HCT116 (cell line): Measurements from ENCODE around the gene GAB4. TPM values are rescaled to one million over a fixed set of nuclear protein-coding genes. Genes with fewer than 3 reads are reported as not detected.

Source experiments
- ATAC-seq: fragments of 200-7000 bp; cut with Tn5 transposase; 2 replicates; pipeline ENCODE4 v1.9.1; 2020; ENCODE audit warnings: mild to moderate bottlenecking, moderate library complexity
- BruUV-seq: library from RNA; stranded (reverse); fragments of 400-500 nt; replicated peaks from 2 replicates; lab custom pipeline; 2021; lab: Mats Ljungman, UMichigan
- CTCF ChIA-PET: fragments of 300-600 bp; sonication (Branson Sonifier 250); formaldehyde crosslinking; loops from one replicate; lab custom pipeline; 2021; ENCODE audit warnings: antibody characterized with exemption; lab: Charles Lee
- POLR2A ChIA-PET: fragments of 300-600, 350-600 bp; sonication (Branson Sonifier 250); formaldehyde crosslinking; loops from one replicate; lab custom pipeline; 2021; ENCODE audit warnings: antibody characterized with exemption; lab: Charles Lee
- RAD21 ChIA-PET, 2 experiments: fragments of 300-600 bp; sonication (Branson Sonifier 250); formaldehyde crosslinking; loops; one replicate each; lab custom pipeline; 2023; ENCODE audit warnings: low total read pairs in 2 of 2; ENCODE audit not compliant: uncharacterized antibody in 2 of 2, unreplicated experiment in 2 of 2, low non-redundant PET in 1 of 2; lab: Charles Lee
- DNase-seq: peaks from one replicate; pipeline ENCODE4 v3.0.0-alpha.2; 2010; ENCODE audit warnings: low read depth, low spot score
- H2AFZ ChIP-seq: fragments of 200-600 bp; shearing (Covaris generic), sonication (generic); 2 replicates; pipeline ENCODE4 v1.6.1; 2017; ENCODE audit warnings: low read depth, mixed run types, mixed read lengths, antibody characterized with exemption, low read length; ENCODE audit not compliant: poor library complexity, severe bottlenecking
- H3K27ac ChIP-seq: 2 replicates; pipeline ENCODE4 v1.5.1; 2012; ENCODE audit warnings: low read depth, low read length
- H3K27me3 ChIP-seq: fragments of 200-600 bp; sonication (generic); 2 replicates; pipeline ENCODE4 v1.6.1; 2016; ENCODE audit warnings: mixed run types, low read length, mixed read lengths; ENCODE audit not compliant: insufficient read depth
- H3K36me3 ChIP-seq, 2 experiments: fragments of 200-500 bp in 1 of 2; fragments of 200-600 bp in 1 of 2; sonication (Bioruptor generic) in 1 of 2; sonication (generic) in 1 of 2; 2 replicates each; pipeline versions ENCODE4 v1.5.1 to v1.6.1; 2014 to 2016; ENCODE audit warnings: low read length in 2 of 2, inconsistent platforms in 1 of 2, mixed read lengths in 1 of 2, mixed run types in 1 of 2; ENCODE audit not compliant: insufficient read depth in 2 of 2, control insufficient read depth in 1 of 2
- H3K4me1 ChIP-seq, 2 experiments: fragments of 200-600 bp in 1 of 2; sonication (generic) in 1 of 2; 2 replicates each; pipeline versions ENCODE4 v1.5.1 to v1.6.1; 2012 to 2017; ENCODE audit warnings: low read length in 2 of 2, inconsistent platforms in 1 of 2, mild to moderate bottlenecking in 1 of 2, mixed read lengths in 1 of 2, mixed run types in 1 of 2, moderate library complexity in 1 of 2; ENCODE audit not compliant: insufficient read depth in 2 of 2, control insufficient read depth in 1 of 2
- H3K4me2 ChIP-seq: fragments of 200-600 bp; sonication (generic); 2 replicates; pipeline ENCODE4 v1.6.1; 2017; ENCODE audit warnings: mixed run types, low read length, mixed read lengths
- H3K4me3 ChIP-seq, 2 experiments: fragments of 200-600 bp in 1 of 2; sonication (generic) in 1 of 2; replicated peaks in 1 of 2; 2 replicates each; pipeline ENCODE4 v1.5.1; 2011 to 2016; ENCODE audit warnings: low read length in 2 of 2, control low read depth in 1 of 2, low read depth in 1 of 2, mild to moderate bottlenecking in 1 of 2, mixed read lengths in 1 of 2, mixed run types in 1 of 2
- H3K79me2 ChIP-seq: fragments of 200-600 bp; sonication (generic); 2 replicates; pipeline ENCODE4 v1.6.1; 2017; ENCODE audit warnings: mild to moderate bottlenecking, mixed run types, low read length, moderate library complexity, mixed read lengths; ENCODE audit not compliant: insufficient read depth
- H3K9ac ChIP-seq: fragments of 200-600 bp; sonication (generic); 2 replicates; pipeline ENCODE4 v1.6.1; 2016; ENCODE audit warnings: low read length, mixed read lengths
- H3K9me2 ChIP-seq: fragments of 200-600 bp; sonication (generic), shearing (Covaris generic); 2 replicates; pipeline ENCODE4 v1.6.1; 2017; ENCODE audit warnings: mixed run types, mild to moderate bottlenecking, moderate library complexity; ENCODE audit not compliant: insufficient read depth
- H3K9me3 ChIP-seq, 2 experiments: fragments of 200-500 bp in 1 of 2; fragments of 200-600 bp in 1 of 2; sonication (Bioruptor generic) in 1 of 2; sonication (generic) in 1 of 2; 2 replicates each; pipeline ENCODE4 v1.6.1; 2014 to 2017; ENCODE audit warnings: low read length in 2 of 2, mixed read lengths in 2 of 2, inconsistent platforms in 1 of 2, low read depth in 1 of 2, mild to moderate bottlenecking in 1 of 2, mixed run types in 1 of 2, moderate library complexity in 1 of 2; ENCODE audit not compliant: control insufficient read depth in 1 of 2, insufficient read depth in 1 of 2
- H4K20me1 ChIP-seq: fragments of 200-600 bp; sonication (generic), shearing (Covaris generic); 2 replicates; pipeline ENCODE4 v1.6.1; 2017; ENCODE audit warnings: mixed run types, mild to moderate bottlenecking, moderate library complexity; ENCODE audit not compliant: insufficient read depth
- ATF3 ChIP-seq: IDR thresholded peaks from 2 replicates; pipeline ENCODE4 v1.6.1; 2012
- CBX3 ChIP-seq: IDR thresholded peaks from 2 replicates; pipeline ENCODE4 v1.6.1; 2012; ENCODE audit warnings: low read depth
- CEBPB ChIP-seq: IDR thresholded peaks from 2 replicates; pipeline ENCODE4 v1.6.1; 2012; ENCODE audit warnings: low read depth
- CTCF ChIP-seq, 3 experiments: fragments of 200-600 bp in 1 of 3; sonication (generic) in 1 of 3; IDR thresholded peaks in 2 of 3; conservative IDR thresholded peaks in 1 of 3; 2 replicates each; pipeline ENCODE4 v1.5.1; 2012 to 2017; ENCODE audit warnings: low read depth in 2 of 3, low read length in 2 of 3, antibody characterized with exemption in 1 of 3, borderline replicate concordance in 1 of 3, control low read depth in 1 of 3, mild to moderate bottlenecking in 1 of 3, mixed read lengths in 1 of 3, mixed run types in 1 of 3, moderate library complexity in 1 of 3; ENCODE audit not compliant: insufficient read depth in 1 of 3
- EGR1 ChIP-seq: IDR thresholded peaks from 2 replicates; pipeline ENCODE4 v1.6.1; 2012; ENCODE audit warnings: low read depth
- ELF1 ChIP-seq: IDR thresholded peaks from 2 replicates; pipeline ENCODE4 v1.6.1; 2012; ENCODE audit warnings: low read depth, borderline replicate concordance
- EZH2phosphoT487 ChIP-seq: fragments of 200-600 bp; IDR thresholded peaks from 2 replicates; pipeline ENCODE4 v1.6.1; 2018; ENCODE audit warnings: antibody characterized with exemption, borderline replicate concordance
- FOSL1 ChIP-seq: IDR thresholded peaks from 2 replicates; pipeline ENCODE4 v1.6.1; 2012; ENCODE audit warnings: low read depth
- MAX ChIP-seq: IDR thresholded peaks from 2 replicates; pipeline ENCODE4 v1.6.1; 2012
- POLR2A ChIP-seq: IDR thresholded peaks from 2 replicates; pipeline ENCODE4 v1.7.0; 2011; ENCODE audit warnings: borderline replicate concordance; ENCODE audit not compliant: insufficient read depth, insufficient read length; ENCODE audit errors: extremely low read depth
- REST ChIP-seq: IDR thresholded peaks from 2 replicates; pipeline ENCODE4 v1.6.1; 2012; ENCODE audit warnings: low read depth
- SIN3A ChIP-seq: IDR thresholded peaks from 2 replicates; pipeline ENCODE4 v1.6.1; 2012; ENCODE audit warnings: low read depth
- SRF ChIP-seq: IDR thresholded peaks from 2 replicates; pipeline ENCODE4 v1.6.1; 2012; ENCODE audit warnings: low read depth
- TCF7L2 ChIP-seq: IDR thresholded peaks from 2 replicates; pipeline ENCODE4 v1.7.0; 2011; ENCODE audit warnings: borderline replicate concordance, inconsistent platforms; ENCODE audit not compliant: insufficient read depth, insufficient read length; ENCODE audit errors: extremely low read depth
- YY1 ChIP-seq: IDR thresholded peaks from 2 replicates; pipeline ENCODE4 v1.6.1; 2011; ENCODE audit warnings: low read length, low read depth, moderate library complexity, mild to moderate bottlenecking; ENCODE audit not compliant: insufficient replicate concordance; ENCODE audit errors: extremely low read depth
- ZBTB33 ChIP-seq: IDR thresholded peaks from 2 replicates; pipeline ENCODE4 v1.6.1; 2011; ENCODE audit warnings: mild to moderate bottlenecking, low read length, moderate library complexity; ENCODE audit not compliant: insufficient replicate concordance; ENCODE audit errors: extremely low read depth
- ZFX ChIP-seq: fragments of 450-650 bp; IDR thresholded peaks from 2 replicates; pipeline ENCODE4 v1.6.1; 2017
- ZNF274 ChIP-seq: fragments of 200-500 bp; sonication (Bioruptor generic); IDR thresholded peaks from 2 replicates; pipeline ENCODE4 v1.6.1; 2014; ENCODE audit warnings: mild to moderate bottlenecking, low read depth, low read length, inconsistent platforms
- intact Hi-C: fragments of 100-400 bp; cut with micrococcal nuclease; formaldehyde crosslinking; loops from 2 replicates; pipeline ENCODE4 v1.10.0; 2022
- total RNA-seq: library from RNA; stranded (reverse); gene quantifications from one replicate; pipeline ENCODE4 v1.2.1, GENCODE V29; 2021; ENCODE audit not compliant: unreplicated experiment

Gene GAB4
- total RNA-seq, 1 experiment from 2014 or later: not detected

- CTCF ChIA-PET: no interaction called here
- Histone ChIP-seq H2AFZ (no peak overlapping the region), H3K9me3 (no peaks in the 10 kb centered on the region), H3K27ac (no peak overlapping the region), H3K4me1 (peaks cover 0 to 6% of the 10 kb centered on the region in 2 experiments; a peak in 3 of 4 replicates), H3K9ac (no peak overlapping the region), H3K27me3 (peaks cover 48% of the 10 kb centered on the region), H3K9me2 (no peaks in the 10 kb centered on the region), H3K79me2 (no peaks in the 10 kb centered on the region), H3K4me3 (no peak overlapping the region), H3K36me3 (no peaks in the 10 kb centered on the region), H3K4me2 (no peak overlapping the region)
- no peak for DNase-seq
- no peak for ATAC-seq
- POLR2A ChIA-PET: no interaction called here
- RAD21 ChIA-PET: no interaction called here
- no TSS peak for BruUV-seq
- intact Hi-C loops: loop anchor here (5.0 kb wide), 1 partner anchor 50 kb away; no protein-coding TSS in a partner anchor
- TF ChIP-seq CBX3 (no peak), ATF3 (no peak), ZFX (no peak), ZNF274 (no peak), CEBPB (no peak), REST (no peak), EZH2phosphoT487 (no peak), MAX (no peak), ELF1 (no peak), EGR1 (no peak), YY1 (no peak), SIN3A (no peak), POLR2A (no peak), ZBTB33 (no peak), FOSL1 (no peak), SRF (no peak), CTCF (IDR thresholded peaks at IDR 0.05 in 2 of 3, conservative IDR thresholded peaks at IDR 0.05 in 1 of 3; ENCODE audit: borderline replicate concordance in 1 of 3, insufficient read depth in 1 of 3, low read depth in 2 of 3, low read length in 2 of 3) (no peak), TCF7L2 (no peak)
- TF ChIP-seq, all 23 proteins: peak for 0
- no peaks in the 10 kb centered on the region for H4K20me1 ChIP-seq
Observed at GRCh38 chr22:16972311-16972710, 35.7 kb downstream of the GAB4 start.
